GM12878 (cell line): ENCODE results near the gene MANBA. TPM values are rescaled to one million over a fixed set of nuclear protein-coding genes. Genes with fewer than 3 reads are reported as not detected.

Experiments used
- ATAC-seq: fragments of 200-7000 bp; cut with Tn5 transposase; 3 replicates; pipeline ENCODE4 v1.9.1; 2020; ENCODE audit warnings: mild to moderate bottlenecking, moderate library complexity
- BruUV-seq: library from RNA; stranded (reverse); fragments of 400-500 nt; replicated peaks from 2 replicates; lab custom pipeline; 2021; lab: Mats Ljungman, UMichigan
- CTCF ChIA-PET: fragments of 300-600 bp; sonication (Branson Sonifier 250); formaldehyde crosslinking; extraction: SDS; loops from one replicate; lab custom pipeline; 2021; ENCODE audit warnings: inconsistent platforms; lab: Yijun Ruan, JAX
- POLR2A ChIA-PET: fragments of 350-600 bp; formaldehyde crosslinking; extraction: SDS; loops from one replicate; lab custom pipeline; 2021; ENCODE audit warnings: inconsistent platforms; lab: Charles Lee
- RAD21 ChIA-PET: fragments of 300-600 bp; sonication (Branson Sonifier 250); formaldehyde crosslinking; loops from one replicate; lab custom pipeline; 2023; ENCODE audit warnings: antibody characterized with exemption; ENCODE audit not compliant: unreplicated experiment; lab: Charles Lee
- SMC1A ChIA-PET: fragments of 300-600 bp; sonication (Branson Sonifier 250); formaldehyde crosslinking; loops from one replicate; lab custom pipeline; 2023; ENCODE audit not compliant: unreplicated experiment, uncharacterized antibody; lab: Charles Lee
- DNase-seq: peaks from one replicate; pipeline ENCODE4 v3.0.0-alpha.2; 2011; ENCODE audit warnings: low read depth, low spot score
- FAIRE-seq: peaks from 3 replicates; lab custom pipeline; 2011; peaks lifted over from hg19 to GRCh38; lab: Jason Lieb, UNC
- H2AFZ ChIP-seq: 2 replicates; pipeline ENCODE4 v1.6.0; 2011; ENCODE audit warnings: low read depth, low read length, control low read depth; ENCODE audit not compliant: control insufficient read depth
- H3K27ac ChIP-seq: 2 replicates; pipeline ENCODE4 v1.5.1; 2011; ENCODE audit warnings: control low read depth; ENCODE audit not compliant: control insufficient read depth, insufficient read depth
- H3K27me3 ChIP-seq, 2 experiments: replicated peaks in 1 of 2; 2 replicates each; pipeline versions ENCODE4 v1.6.0 to v1.6.1; 2011; ENCODE audit warnings: low read length in 1 of 2; ENCODE audit not compliant: control insufficient read depth in 2 of 2, insufficient read depth in 2 of 2
- H3K36me3 ChIP-seq, 2 experiments: 2 replicates each; pipeline ENCODE4 v1.5.1; 2011; ENCODE audit warnings: low read length in 1 of 2; ENCODE audit not compliant: control insufficient read depth in 2 of 2, insufficient read depth in 2 of 2
- H3K4me1 ChIP-seq: 2 replicates; pipeline ENCODE4 v1.6.1; 2011; ENCODE audit warnings: mild to moderate bottlenecking, low read length, moderate library complexity, mixed read lengths; ENCODE audit not compliant: control insufficient read depth, insufficient read depth
- H3K4me2 ChIP-seq: 2 replicates; pipeline ENCODE4 v1.6.0; 2011; ENCODE audit warnings: control low read depth; ENCODE audit not compliant: control insufficient read depth, insufficient read depth
- H3K4me3 ChIP-seq: fragments of 200-600 bp; sonication (generic); 2 replicates; pipeline ENCODE4 v1.5.1; 2016
- H3K79me2 ChIP-seq: 2 replicates; pipeline ENCODE4 v1.6.0; 2011; ENCODE audit warnings: low read length; ENCODE audit not compliant: control insufficient read depth, insufficient read depth
- H3K9ac ChIP-seq: 2 replicates; pipeline ENCODE4 v1.8.0; 2011; ENCODE audit warnings: low read length, control low read depth, mixed read lengths; ENCODE audit not compliant: control insufficient read depth, insufficient read depth
- H3K9me3 ChIP-seq: replicated peaks from 3 replicates; pipeline ENCODE4 v1.5.1; 2011; ENCODE audit warnings: mild to moderate bottlenecking, low read length; ENCODE audit not compliant: control insufficient read depth, insufficient read depth
- H4K20me1 ChIP-seq: 2 replicates; pipeline ENCODE4 v1.6.0; 2011; ENCODE audit not compliant: control insufficient read depth, insufficient read depth
- ATF7 ChIP-seq: fragments of 450-650 bp; IDR thresholded peaks from 2 replicates; pipeline ENCODE4 v1.6.1; 2016; ENCODE audit warnings: low read depth, mild to moderate bottlenecking
- EP300 ChIP-seq, 2 experiments: fragments of 150-350 bp in 1 of 2; IDR thresholded peaks; 2 replicates each; pipeline ENCODE4 v1.6.1; 2011 to 2012; ENCODE audit warnings: low read depth in 2 of 2, low read length in 2 of 2, borderline replicate concordance in 1 of 2, improper control_type of control experiment in 1 of 2, inconsistent platforms in 1 of 2; ENCODE audit not compliant: control insufficient read depth in 1 of 2
- HDAC6 ChIP-seq: fragments of 200-600 bp; sonication (generic); IDR thresholded peaks from one replicate; pipeline ENCODE4 v1.8.0; 2017; ENCODE audit warnings: antibody characterized with exemption; ENCODE audit not compliant: unreplicated experiment
- MYC ChIP-seq: IDR thresholded peaks from 2 replicates; pipeline ENCODE4 v1.6.1; 2011; ENCODE audit warnings: mild to moderate bottlenecking, low read length, moderate library complexity, inconsistent platforms; ENCODE audit not compliant: insufficient read depth, insufficient replicate concordance, insufficient read length, severe bottlenecking
- NBN ChIP-seq: fragments of 450-650 bp; IDR thresholded peaks from 2 replicates; pipeline ENCODE4 v1.6.1; 2016
- POLR2AphosphoS5 ChIP-seq: IDR thresholded peaks from 2 replicates; pipeline ENCODE4 v1.6.1; 2011; ENCODE audit warnings: mild to moderate bottlenecking, low read length, inconsistent platforms
- SMAD5 ChIP-seq: IDR thresholded peaks from 2 replicates; pipeline ENCODE4 v1.6.1; 2016; ENCODE audit warnings: antibody characterized with exemption, low read depth
- ZBTB4 ChIP-seq: fragments of 450-650 bp; formaldehyde crosslinking; IDR thresholded peaks from 2 replicates; pipeline ENCODE4 v1.4.0; 2022; ENCODE audit warnings: mild to moderate bottlenecking, moderate library complexity
- WGBS: methylation state at CpG from one replicate; pipeline ENCODE4 v1.1.6; 2016; ENCODE audit warnings: low lambda C conversion rate; ENCODE audit not compliant: insufficient replicate concordance, insufficient coverage; ENCODE audit errors: missing lambda C conversion rate; 5-methylcytosine and 5-hydroxymethylcytosine counted together
- in situ Hi-C: fragments of 300-500 bp; cut with MboI; formaldehyde crosslinking; loops from 9 replicates; pipeline ENCODE4 v1.14.3; 2018; ENCODE audit warnings: mixed read lengths
- intact Hi-C: fragments of 100-400 bp; cut with micrococcal nuclease; formaldehyde crosslinking; loops from one replicate; pipeline ENCODE4 v1.14.2; 2022; ENCODE audit not compliant: unreplicated experiment
- polyA plus RNA-seq, 11 experiments: library from polyadenylated mRNA; depleted of rRNA in 4 of 11; unstranded in 6 of 11; stranded (reverse) in 5 of 11; fragments of >200 nt; fragmentation: Nextera tagmentation in 4 of 11; fragmentation: Illumina TruSeq in 1 of 11; extraction: Ambion mirVana in 4 of 11; extraction: Trizol in 1 of 11; gene quantifications; 1 replicate in 1 of 11; 2 replicates in 10 of 11; pipeline versions ENCODE4 v1.2.1 to v1.2.3, GENCODE V29; 2011 to 2016; ENCODE audit warnings: inconsistent platforms in 2 of 11, missing spikeins in 2 of 11, low read depth in 1 of 11
- total RNA-seq, 4 experiments: library from RNA; depleted of rRNA in 3 of 4; stranded (reverse); fragments of >200 nt in 3 of 4; fragmentation: Illumina TruSeq in 1 of 4; extraction: Trizol in 1 of 4; gene quantifications; 2 replicates each; pipeline versions ENCODE4 v1.2.1 to v1.2.3, GENCODE V29; 2013 to 2021

MANBA gene
- total and polyA plus RNA-seq, 10 of the 15 experiments (the other 5 are each of a cell fraction or from before 2014, with no cell fraction given) = 3.8 to 19.0 (median 12.5) TPM

- WGBS = 81% methylated on average over 3 of the region's 3 CpGs
- Histone ChIP-seq H3K4me2 (no peak overlapping the region), H3K9ac (no peak overlapping the region), H3K4me1 (no peaks in the 10 kb centered on the region), H3K36me3 (peaks cover 0 to 5% of the 10 kb centered on the region in 2 experiments; a peak in 1 of 4 replicates), H3K9me3 (no peaks in the 10 kb centered on the region), H3K27ac (no peak overlapping the region), H2AFZ (no peak overlapping the region), H3K27me3 (no peaks in the 10 kb centered on the region), H3K4me3 (no peak overlapping the region), H3K79me2 (no peaks in the 10 kb centered on the region), H4K20me1 (no peaks in the 10 kb centered on the region)
- BruUV-seq = no TSS peak
- in situ Hi-C loops = no loop called here
- FAIRE-seq (no peak), DNase-seq (no peak), ATAC-seq (no peak)
- ChIA-PET CTCF (interaction anchor here (1.5 kb wide), 1 partner anchor 9 kb away, joined by 3 read pairs; no protein-coding TSS in a partner anchor), RAD21 (interaction anchor here (0.7 kb wide), 1 partner anchor 77 kb away, joined by 3 read pairs; no protein-coding TSS in a partner anchor), POLR2A (interaction anchor here (0.5 to 0.6 kb wide), 2 partner anchors 48 to 339 kb away, joined by 3 to 4 read pairs; partner anchors contain the start of gene MANBA), SMC1A (no interaction called here)
- TF ChIP-seq EP300 (IDR thresholded peaks at IDR 0.05; ENCODE audit: borderline replicate concordance in 1 of 2, control insufficient read depth in 1 of 2, low read depth in 2 of 2, low read length in 2 of 2) (no peak), HDAC6 (no peak), NBN (no peak), ATF7 (no peak), ZBTB4 (CRISPR knock-in tag) (no peak), POLR2AphosphoS5 (no peak), MYC (no peak), SMAD5 (no peak)
- intact Hi-C loops = no loop called here
Observed at GRCh38 chr4:102713096-102713495, 47.7 kb downstream of the MANBA start.
